A673 (cell line): ENCODE results near the gene PKNOX2. TPM values are rescaled to one million over a fixed set of nuclear protein-coding genes. Genes with fewer than 3 reads are reported as not detected.

Source experiments
- BruUV-seq: library from RNA; stranded (reverse); fragments of 400-500 nt; replicated peaks from 2 replicates; lab custom pipeline; 2021; lab: Mats Ljungman, UMichigan
- CTCF ChIA-PET: fragments of 300-600 bp; sonication (Branson Sonifier 250); formaldehyde crosslinking; loops from one replicate; lab custom pipeline; 2022; ENCODE audit warnings: antibody characterized with exemption; lab: Charles Lee
- POLR2A ChIA-PET: fragments of 300-600 bp; sonication (Branson Sonifier 250); formaldehyde crosslinking; loops from one replicate; lab custom pipeline; 2022; ENCODE audit warnings: antibody characterized with exemption; ENCODE audit not compliant: low non-redundant PET; lab: Charles Lee
- DNase-seq: peaks from one replicate; pipeline ENCODE4 v3.0.0-alpha.2; 2015; ENCODE audit warnings: low spot score
- H3K27ac ChIP-seq: fragments of 200-600 bp; sonication (generic); 2 replicates; pipeline ENCODE4 v1.5.1; 2016; ENCODE audit warnings: mixed run types, low read depth, mild to moderate bottlenecking, mixed read lengths, antibody characterized with exemption, low read length; ENCODE audit not compliant: poor library complexity, severe bottlenecking
- H3K27me3 ChIP-seq: fragments of 200-600 bp; sonication (generic); replicated peaks from 2 replicates; pipeline ENCODE4 v1.6.1; 2017; ENCODE audit warnings: mixed run types, low read depth, mild to moderate bottlenecking, mixed read lengths, antibody characterized with exemption, low read length; ENCODE audit not compliant: insufficient read depth, poor library complexity
- H3K36me3 ChIP-seq: fragments of 200-600 bp; sonication (generic); 2 replicates; pipeline ENCODE4 v1.6.1; 2016; ENCODE audit warnings: mixed run types, mild to moderate bottlenecking, mixed read lengths, antibody characterized with exemption, low read length; ENCODE audit not compliant: insufficient read depth, poor library complexity, severe bottlenecking
- H3K4me1 ChIP-seq: fragments of 200-600 bp; sonication (generic); 2 replicates; pipeline ENCODE4 v1.6.1; 2017; ENCODE audit warnings: mixed run types, mild to moderate bottlenecking, mixed read lengths, antibody characterized with exemption, low read length; ENCODE audit not compliant: insufficient read depth, poor library complexity, severe bottlenecking
- H3K4me3 ChIP-seq: fragments of 200-600 bp; sonication (generic); 2 replicates; pipeline ENCODE4 v1.5.1; 2016; ENCODE audit warnings: low read depth, mixed run types, mild to moderate bottlenecking, mixed read lengths, low read length; ENCODE audit not compliant: poor library complexity, severe bottlenecking
- H3K9me3 ChIP-seq: fragments of 200-600 bp; sonication (generic); 2 replicates; pipeline ENCODE4 v1.6.1; 2016; ENCODE audit warnings: mixed run types, low read depth, mild to moderate bottlenecking, mixed read lengths, antibody characterized with exemption, low read length; ENCODE audit not compliant: poor library complexity, severe bottlenecking
- CTCF ChIP-seq: fragments of 300-800, 200-600 bp; sonication (generic); conservative IDR thresholded peaks from 2 replicates; pipeline ENCODE4 v1.5.1; 2017; ENCODE audit warnings: low read depth, mild to moderate bottlenecking, antibody characterized with exemption, low read length, moderate library complexity, mixed read lengths
- EZH2 ChIP-seq: fragments of 200-600 bp; sonication (generic); IDR thresholded peaks from 2 replicates; pipeline ENCODE4 v1.6.1; 2017; ENCODE audit warnings: borderline replicate concordance, low read depth, mild to moderate bottlenecking, mixed read lengths, antibody characterized with exemption, low read length; ENCODE audit not compliant: poor library complexity, severe bottlenecking
- intact Hi-C: fragments of 100-400 bp; cut with micrococcal nuclease; formaldehyde crosslinking; loops from one replicate; pipeline ENCODE4 v1.10.0; 2022; ENCODE audit not compliant: unreplicated experiment
- total RNA-seq: library from RNA; stranded (reverse); gene quantifications from 2 replicates; pipeline ENCODE4 v1.2.3, GENCODE V29; 2021

Gene PKNOX2
- total RNA-seq, 1 experiment from 2014 or later: 1.1 TPM

GRCh38 chr11:125286486-125286885 is 121.9 kb downstream of the PKNOX2 start:
- intact Hi-C loops: no loop called here
- Histone ChIP-seq H3K27me3 (no peaks in the 10 kb centered on the region), H3K9me3 (no peaks in the 10 kb centered on the region), H3K4me1 (no peaks in the 10 kb centered on the region), H3K4me3 (no peak overlapping the region), H3K27ac (no peak overlapping the region), H3K36me3 (no peaks in the 10 kb centered on the region)
- no peak for DNase-seq
- TF ChIP-seq CTCF (no peak), EZH2 (no peak)
- BruUV-seq: no TSS peak
- POLR2A ChIA-PET: no interaction called here
- CTCF ChIA-PET: no interaction called here

GRCh38 chr11:125287491-125288210 is 123.1 kb downstream of the PKNOX2 start:
- BruUV-seq: no TSS peak
- Histone ChIP-seq H3K36me3 (no peaks in the 10 kb centered on the region), H3K4me3 (no peak overlapping the region), H3K27ac (no peak overlapping the region), H3K27me3 (peaks cover 8% of the 10 kb centered on the region), H3K4me1 (no peaks in the 10 kb centered on the region), H3K9me3 (no peaks in the 10 kb centered on the region)
- ChIA-PET CTCF (no interaction called here), POLR2A (no interaction called here)
- no peak for DNase-seq
- intact Hi-C loops: no loop called here
- TF ChIP-seq EZH2 (no peak), CTCF (no peak)

GRCh38 chr11:125289419-125290098 is 125.0 kb downstream of the PKNOX2 start:
- H3K36me3 ChIP-seq: no peaks in the 10 kb centered on the region
- no peaks in the 10 kb centered on the region for H3K4me1 ChIP-seq
- POLR2A ChIA-PET: interaction anchor here (0.6 kb wide), 1 partner anchor 225 kb away, joined by 3 read pairs; no protein-coding TSS in a partner anchor
- intact Hi-C loops: no loop called here
- no peak overlapping the region for H3K27ac ChIP-seq
- H3K9me3 ChIP-seq: no peaks in the 10 kb centered on the region
- H3K27me3 ChIP-seq: peaks cover 13% of the 10 kb centered on the region
- BruUV-seq: no TSS peak
- no peak overlapping the region for H3K4me3 ChIP-seq
- CTCF ChIA-PET: no interaction called here
- no peak for DNase-seq
- no peak for TF ChIP-seq CTCF
- no peak for TF ChIP-seq EZH2
